HEK293 (cell line): ENCODE measurements around the gene ABCG1.

Source experiments
- CTCF ChIA-PET: fragments of 350-600 bp; formaldehyde crosslinking; extraction: SDS; loops from one replicate; lab custom pipeline; 2021; ENCODE audit warnings: antibody characterized with exemption; lab: Yijun Ruan, JAX
- POLR2A ChIA-PET: fragments of 300-600 bp; formaldehyde crosslinking; extraction: SDS; loops from one replicate; lab custom pipeline; 2020; ENCODE audit warnings: antibody characterized with exemption, inconsistent platforms; lab: Yijun Ruan, JAX
- H3K27ac ChIP-seq: fragments of 200-500 bp; sonication (Bioruptor generic); 2 replicates; pipeline ENCODE4 v1.5.1; 2014; ENCODE audit warnings: low read depth, low read length, control low read depth, inconsistent platforms; ENCODE audit errors: extremely low read depth
- H3K36me3 ChIP-seq, 2 experiments: fragments of 200-500 bp in 1 of 2; sonication (Bioruptor generic) in 1 of 2; 1 replicate in 1 of 2; 2 replicates in 1 of 2; pipeline ENCODE4 v1.5.1; 2014 to 2017; ENCODE audit warnings: inconsistent platforms in 2 of 2, low read length in 2 of 2; ENCODE audit not compliant: control insufficient read depth in 2 of 2, insufficient read depth in 1 of 2
- H3K4me1 ChIP-seq: fragments of 200-500 bp; sonication (Bioruptor generic); 2 replicates; pipeline ENCODE4 v1.5.1; 2014; ENCODE audit warnings: mild to moderate bottlenecking, low read length, inconsistent platforms; ENCODE audit not compliant: control insufficient read depth, insufficient read depth
- H3K4me3 ChIP-seq: 2 replicates; pipeline ENCODE4 v1.5.1; 2011; ENCODE audit warnings: low read depth, mild to moderate bottlenecking, control low read depth, low read length, moderate library complexity
- H3K9me3 ChIP-seq: fragments of 200-500 bp; sonication (Bioruptor generic); 2 replicates; pipeline ENCODE4 v1.5.1; 2014; ENCODE audit warnings: low read depth, low read length, inconsistent platforms; ENCODE audit not compliant: control insufficient read depth, insufficient read depth
- GLI4 ChIP-seq: fragments of 450-650 bp; formaldehyde crosslinking; IDR thresholded peaks from 2 replicates; pipeline ENCODE4 v1.5.1; 2016; ENCODE audit warnings: missing biosample characterization, missing genetic modification characterization
- KLF7 ChIP-seq: fragments of 450-650 bp; formaldehyde crosslinking; IDR thresholded peaks from 2 replicates; pipeline ENCODE4 v1.5.1; 2016; ENCODE audit warnings: missing biosample characterization, missing genetic modification characterization, borderline replicate concordance
- ZBTB8A ChIP-seq: fragments of 450-650 bp; formaldehyde crosslinking; IDR thresholded peaks from 2 replicates; pipeline ENCODE4 v1.5.1; 2016; ENCODE audit warnings: missing biosample characterization, missing genetic modification characterization
- ZFHX2 ChIP-seq: fragments of 450-650 bp; formaldehyde crosslinking; conservative IDR thresholded peaks from 2 replicates; pipeline ENCODE4 v1.5.1; 2016; ENCODE audit warnings: missing biosample characterization, missing genetic modification characterization
- ZNF23 ChIP-seq: fragments of 450-650 bp; formaldehyde crosslinking; IDR thresholded peaks from 2 replicates; pipeline ENCODE4 v1.5.1; 2016; ENCODE audit warnings: missing biosample characterization, missing genetic modification characterization, borderline replicate concordance
- ZNF391 ChIP-seq: fragments of 450-650 bp; formaldehyde crosslinking; IDR thresholded peaks from 2 replicates; pipeline ENCODE4 v1.5.1; 2016; ENCODE audit warnings: low read depth, missing biosample characterization, missing genetic modification characterization, borderline replicate concordance
- ZNF560 ChIP-seq: fragments of 450-650 bp; formaldehyde crosslinking; IDR thresholded peaks from 2 replicates; pipeline ENCODE4 v1.5.1; 2017; ENCODE audit warnings: missing biosample characterization, missing genetic modification characterization, borderline replicate concordance
- ZNF664 ChIP-seq: fragments of 450-650 bp; formaldehyde crosslinking; IDR thresholded peaks from 2 replicates; pipeline ENCODE4 v1.5.1; 2016; ENCODE audit warnings: missing biosample characterization, missing genetic modification characterization
- ZNF707 ChIP-seq: fragments of 450-650 bp; formaldehyde crosslinking; IDR thresholded peaks from 2 replicates; pipeline ENCODE4 v1.5.1; 2016; ENCODE audit warnings: missing biosample characterization, missing genetic modification characterization
- ZNF76 ChIP-seq: fragments of 450-650 bp; formaldehyde crosslinking; IDR thresholded peaks from 2 replicates; pipeline ENCODE4; 2016; ENCODE audit warnings: low read depth, missing biosample characterization, missing genetic modification characterization, borderline replicate concordance
- ZNF768 ChIP-seq: fragments of 450-650 bp; formaldehyde crosslinking; IDR thresholded peaks from 2 replicates; pipeline ENCODE4 v1.5.1; 2018; ENCODE audit warnings: missing biosample characterization, mild to moderate bottlenecking, missing genetic modification characterization
- ZSCAN23 ChIP-seq: fragments of 450-650 bp; formaldehyde crosslinking; IDR thresholded peaks from 2 replicates; pipeline ENCODE4 v1.5.1; 2016; ENCODE audit warnings: missing biosample characterization, missing genetic modification characterization
- TF ChIP-seq, protein P1 (sequence below): fragments of 450-650 bp; formaldehyde crosslinking; conservative IDR thresholded peaks from 2 replicates; pipeline ENCODE4 v1.5.1; 2016; ENCODE audit warnings: low read depth, missing biosample characterization, missing genetic modification characterization
- TF ChIP-seq, protein P2 (sequence below): fragments of 450-650 bp; formaldehyde crosslinking; IDR thresholded peaks from 2 replicates; pipeline ENCODE4 v1.5.1; 2017; ENCODE audit warnings: missing biosample characterization, missing genetic modification characterization
- TF ChIP-seq, protein P3 (sequence below): fragments of 450-650 bp; formaldehyde crosslinking; IDR thresholded peaks from 2 replicates; pipeline ENCODE4 v1.5.1; 2016; ENCODE audit warnings: missing biosample characterization, missing genetic modification characterization
- TF ChIP-seq, protein P4 (sequence below): fragments of 450-650 bp; formaldehyde crosslinking; IDR thresholded peaks from 2 replicates; pipeline ENCODE4 v1.5.1; 2016; ENCODE audit warnings: missing biosample characterization, missing genetic modification characterization

The ABCG1 gene

DNA sequence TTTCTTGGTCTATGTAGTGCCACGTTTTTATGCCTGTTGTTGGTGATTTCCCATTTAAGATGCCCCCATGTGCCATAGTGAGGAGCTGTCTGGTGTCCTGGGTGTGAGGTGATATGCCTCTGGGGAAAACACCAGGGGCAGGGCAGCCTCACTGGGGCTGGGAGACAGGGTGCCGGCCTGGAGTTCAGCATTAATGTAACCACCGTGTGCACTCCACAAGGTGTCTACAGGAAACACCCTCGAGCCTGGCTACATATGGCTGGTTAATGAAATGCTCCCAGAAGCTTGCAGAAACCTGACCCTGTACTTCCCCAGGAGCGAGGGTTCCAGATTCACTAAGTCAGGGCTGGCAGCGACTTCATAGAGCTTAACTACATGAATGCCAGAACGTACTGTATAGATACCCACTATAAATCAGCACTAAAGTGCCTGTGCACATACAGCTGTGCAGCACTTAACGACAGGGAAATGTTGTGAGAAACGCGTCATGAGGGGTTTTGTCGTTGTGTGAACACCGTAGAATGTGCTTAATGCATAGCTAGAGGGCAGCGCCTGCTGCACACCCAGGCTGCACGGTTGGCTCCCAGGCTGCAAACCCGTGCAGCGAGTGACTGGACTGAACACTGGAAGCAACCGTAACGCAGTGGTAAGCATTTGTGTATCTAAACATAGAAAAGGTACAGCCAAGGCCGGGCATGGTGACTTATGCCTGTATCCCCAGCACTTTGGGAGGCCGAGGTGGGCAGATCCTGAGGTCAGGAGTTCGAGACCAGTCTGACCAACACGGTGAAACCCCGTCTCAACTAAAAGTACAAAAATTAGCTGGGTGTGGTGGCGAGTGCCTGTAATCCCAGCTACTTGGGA lies 121.5 kb downstream of the ABCG1 start (continued):
- TF ChIP-seq KLF7 (tag by site-specific recombination), result no peak
- TF ChIP-seq ZNF391, result no peak
- TF ChIP-seq ZNF76, result no peak

DNA sequence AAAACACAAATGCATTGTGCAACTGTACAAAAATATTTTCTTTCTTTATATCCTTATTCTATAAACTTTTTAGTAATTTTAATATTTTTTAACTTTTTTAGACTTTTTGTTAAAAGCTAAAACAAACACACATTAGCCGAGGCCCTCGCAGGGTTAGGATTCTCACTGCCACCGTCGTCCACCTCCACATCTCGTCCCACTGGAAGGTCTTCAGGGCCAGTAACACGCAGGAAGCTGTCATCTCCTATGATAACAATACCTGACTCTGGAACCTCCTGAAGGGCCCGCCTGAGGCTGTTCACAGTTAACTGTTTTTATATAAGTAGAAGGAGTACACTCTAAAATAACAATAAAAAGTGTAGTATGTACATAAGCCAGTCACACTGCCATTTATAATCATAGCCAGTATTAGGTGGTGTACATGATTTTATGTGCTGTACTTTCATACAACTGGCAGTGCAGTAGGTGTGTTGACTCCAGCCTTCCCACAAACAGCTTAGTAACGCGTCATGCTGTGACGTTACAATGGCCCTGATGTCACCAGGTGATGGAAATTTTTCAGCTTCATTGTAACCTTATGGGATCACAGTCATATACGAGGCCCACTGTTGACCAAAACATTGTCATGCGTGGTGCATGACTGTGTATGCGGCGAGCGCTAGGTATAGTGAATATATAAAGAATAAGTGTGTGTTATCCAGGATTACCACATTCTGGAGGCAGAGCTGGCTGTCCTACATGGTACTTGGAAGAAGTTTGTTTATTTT lies 123.0 kb downstream of the ABCG1 start:
- Histone ChIP-seq H3K4me3 (no peak overlapping the region), H3K4me1 (no peaks in the 10 kb centered on the region), H3K9me3 (no peaks in the 10 kb centered on the region), H3K36me3 (no peaks in the 10 kb centered on the region), H3K27ac (no peak overlapping the region)
- ChIA-PET CTCF (interaction anchor here (0.6 to 0.7 kb wide), 2 partner anchors 19 to 195 kb away, joined by 3 read pairs; no protein-coding TSS in a partner anchor), POLR2A (interaction anchor here (0.6 to 1.0 kb wide), 2 partner anchors 12 to 32 kb away, joined by 3 to 6 read pairs; no protein-coding TSS in a partner anchor)
- TF ChIP-seq ZFHX2 (tag by site-specific recombination) (no peak), ZNF768 (no peak), ZSCAN23 (tag by site-specific recombination) (no peak), GLI4 (tag by site-specific recombination) (no peak), ZNF664 (tag by site-specific recombination) (no peak), ZNF560 (tag by site-specific recombination) (no peak), ZBTB8A (tag by site-specific recombination) (no peak), ZNF23 (tag by site-specific recombination) (no peak), ZNF707 (tag by site-specific recombination) (no peak)
- TF ChIP-seq, protein P1, sequence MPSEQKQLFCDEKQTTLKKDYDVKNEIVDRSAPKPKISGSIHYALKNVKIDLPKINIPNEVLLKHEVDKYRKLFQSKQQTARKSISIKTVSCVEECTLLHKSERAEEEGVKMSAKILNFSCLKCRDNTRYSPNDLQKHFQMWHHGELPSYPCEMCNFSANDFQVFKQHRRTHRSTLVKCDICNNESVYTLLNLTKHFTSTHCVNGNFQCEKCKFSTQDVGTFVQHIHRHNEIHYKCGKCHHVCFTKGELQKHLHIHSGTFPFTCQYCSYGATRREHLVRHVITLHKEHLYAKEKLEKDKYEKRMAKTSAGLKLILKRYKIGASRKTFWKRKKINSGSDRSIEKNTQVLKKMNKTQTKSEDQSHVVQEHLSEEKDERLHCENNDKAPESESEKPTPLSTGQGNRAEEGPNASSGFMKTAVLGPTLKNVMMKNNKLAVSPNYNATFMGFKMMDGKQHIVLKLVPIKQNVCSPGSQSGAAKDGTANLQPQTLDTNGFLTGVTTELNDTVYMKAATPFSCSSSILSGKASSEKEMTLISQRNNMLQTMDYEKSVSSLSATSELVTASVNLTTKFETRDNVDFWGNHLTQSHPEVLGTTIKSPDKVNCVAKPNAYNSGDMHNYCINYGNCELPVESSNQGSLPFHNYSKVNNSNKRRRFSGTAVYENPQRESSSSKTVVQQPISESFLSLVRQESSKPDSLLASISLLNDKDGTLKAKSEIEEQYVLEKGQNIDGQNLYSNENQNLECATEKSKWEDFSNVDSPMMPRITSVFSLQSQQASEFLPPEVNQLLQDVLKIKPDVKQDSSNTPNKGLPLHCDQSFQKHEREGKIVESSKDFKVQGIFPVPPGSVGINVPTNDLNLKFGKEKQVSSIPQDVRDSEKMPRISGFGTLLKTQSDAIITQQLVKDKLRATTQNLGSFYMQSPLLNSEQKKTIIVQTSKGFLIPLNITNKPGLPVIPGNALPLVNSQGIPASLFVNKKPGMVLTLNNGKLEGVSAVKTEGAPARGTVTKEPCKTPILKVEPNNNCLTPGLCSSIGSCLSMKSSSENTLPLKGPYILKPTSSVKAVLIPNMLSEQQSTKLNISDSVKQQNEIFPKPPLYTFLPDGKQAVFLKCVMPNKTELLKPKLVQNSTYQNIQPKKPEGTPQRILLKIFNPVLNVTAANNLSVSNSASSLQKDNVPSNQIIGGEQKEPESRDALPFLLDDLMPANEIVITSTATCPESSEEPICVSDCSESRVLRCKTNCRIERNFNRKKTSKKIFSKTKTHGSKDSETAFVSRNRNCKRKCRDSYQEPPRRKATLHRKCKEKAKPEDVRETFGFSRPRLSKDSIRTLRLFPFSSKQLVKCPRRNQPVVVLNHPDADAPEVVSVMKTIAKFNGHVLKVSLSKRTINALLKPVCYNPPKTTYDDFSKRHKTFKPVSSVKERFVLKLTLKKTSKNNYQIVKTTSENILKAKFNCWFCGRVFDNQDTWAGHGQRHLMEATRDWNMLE (tag by site-specific recombination), result no peak
- TF ChIP-seq, protein P2, sequence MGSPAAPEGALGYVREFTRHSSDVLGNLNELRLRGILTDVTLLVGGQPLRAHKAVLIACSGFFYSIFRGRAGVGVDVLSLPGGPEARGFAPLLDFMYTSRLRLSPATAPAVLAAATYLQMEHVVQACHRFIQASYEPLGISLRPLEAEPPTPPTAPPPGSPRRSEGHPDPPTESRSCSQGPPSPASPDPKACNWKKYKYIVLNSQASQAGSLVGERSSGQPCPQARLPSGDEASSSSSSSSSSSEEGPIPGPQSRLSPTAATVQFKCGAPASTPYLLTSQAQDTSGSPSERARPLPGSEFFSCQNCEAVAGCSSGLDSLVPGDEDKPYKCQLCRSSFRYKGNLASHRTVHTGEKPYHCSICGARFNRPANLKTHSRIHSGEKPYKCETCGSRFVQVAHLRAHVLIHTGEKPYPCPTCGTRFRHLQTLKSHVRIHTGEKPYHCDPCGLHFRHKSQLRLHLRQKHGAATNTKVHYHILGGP (tag by site-specific recombination), result no peak
- TF ChIP-seq, protein P3, sequence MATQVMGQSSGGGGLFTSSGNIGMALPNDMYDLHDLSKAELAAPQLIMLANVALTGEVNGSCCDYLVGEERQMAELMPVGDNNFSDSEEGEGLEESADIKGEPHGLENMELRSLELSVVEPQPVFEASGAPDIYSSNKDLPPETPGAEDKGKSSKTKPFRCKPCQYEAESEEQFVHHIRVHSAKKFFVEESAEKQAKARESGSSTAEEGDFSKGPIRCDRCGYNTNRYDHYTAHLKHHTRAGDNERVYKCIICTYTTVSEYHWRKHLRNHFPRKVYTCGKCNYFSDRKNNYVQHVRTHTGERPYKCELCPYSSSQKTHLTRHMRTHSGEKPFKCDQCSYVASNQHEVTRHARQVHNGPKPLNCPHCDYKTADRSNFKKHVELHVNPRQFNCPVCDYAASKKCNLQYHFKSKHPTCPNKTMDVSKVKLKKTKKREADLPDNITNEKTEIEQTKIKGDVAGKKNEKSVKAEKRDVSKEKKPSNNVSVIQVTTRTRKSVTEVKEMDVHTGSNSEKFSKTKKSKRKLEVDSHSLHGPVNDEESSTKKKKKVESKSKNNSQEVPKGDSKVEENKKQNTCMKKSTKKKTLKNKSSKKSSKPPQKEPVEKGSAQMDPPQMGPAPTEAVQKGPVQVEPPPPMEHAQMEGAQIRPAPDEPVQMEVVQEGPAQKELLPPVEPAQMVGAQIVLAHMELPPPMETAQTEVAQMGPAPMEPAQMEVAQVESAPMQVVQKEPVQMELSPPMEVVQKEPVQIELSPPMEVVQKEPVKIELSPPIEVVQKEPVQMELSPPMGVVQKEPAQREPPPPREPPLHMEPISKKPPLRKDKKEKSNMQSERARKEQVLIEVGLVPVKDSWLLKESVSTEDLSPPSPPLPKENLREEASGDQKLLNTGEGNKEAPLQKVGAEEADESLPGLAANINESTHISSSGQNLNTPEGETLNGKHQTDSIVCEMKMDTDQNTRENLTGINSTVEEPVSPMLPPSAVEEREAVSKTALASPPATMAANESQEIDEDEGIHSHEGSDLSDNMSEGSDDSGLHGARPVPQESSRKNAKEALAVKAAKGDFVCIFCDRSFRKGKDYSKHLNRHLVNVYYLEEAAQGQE (tag by site-specific recombination), result no peak
- TF ChIP-seq, protein P4, sequence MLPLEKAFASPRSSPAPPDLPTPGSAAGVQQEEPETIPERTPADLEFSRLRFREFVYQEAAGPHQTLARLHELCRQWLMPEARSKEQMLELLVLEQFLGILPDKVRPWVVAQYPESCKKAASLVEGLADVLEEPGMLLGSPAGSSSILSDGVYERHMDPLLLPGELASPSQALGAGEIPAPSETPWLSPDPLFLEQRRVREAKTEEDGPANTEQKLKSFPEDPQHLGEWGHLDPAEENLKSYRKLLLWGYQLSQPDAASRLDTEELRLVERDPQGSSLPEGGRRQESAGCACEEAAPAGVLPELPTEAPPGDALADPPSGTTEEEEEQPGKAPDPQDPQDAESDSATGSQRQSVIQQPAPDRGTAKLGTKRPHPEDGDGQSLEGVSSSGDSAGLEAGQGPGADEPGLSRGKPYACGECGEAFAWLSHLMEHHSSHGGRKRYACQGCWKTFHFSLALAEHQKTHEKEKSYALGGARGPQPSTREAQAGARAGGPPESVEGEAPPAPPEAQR (tag by site-specific recombination), result no peak
